ENCODE results near the gene SCAF1. TPM values are rescaled to one million over a fixed set of nuclear protein-coding genes. Genes with fewer than 3 reads are reported as not detected.

The SCAF1 gene
- total and polyA plus RNA-seq, 9 donors = 3.3 to 94.6 (median 61.3) TPM

DNA sequence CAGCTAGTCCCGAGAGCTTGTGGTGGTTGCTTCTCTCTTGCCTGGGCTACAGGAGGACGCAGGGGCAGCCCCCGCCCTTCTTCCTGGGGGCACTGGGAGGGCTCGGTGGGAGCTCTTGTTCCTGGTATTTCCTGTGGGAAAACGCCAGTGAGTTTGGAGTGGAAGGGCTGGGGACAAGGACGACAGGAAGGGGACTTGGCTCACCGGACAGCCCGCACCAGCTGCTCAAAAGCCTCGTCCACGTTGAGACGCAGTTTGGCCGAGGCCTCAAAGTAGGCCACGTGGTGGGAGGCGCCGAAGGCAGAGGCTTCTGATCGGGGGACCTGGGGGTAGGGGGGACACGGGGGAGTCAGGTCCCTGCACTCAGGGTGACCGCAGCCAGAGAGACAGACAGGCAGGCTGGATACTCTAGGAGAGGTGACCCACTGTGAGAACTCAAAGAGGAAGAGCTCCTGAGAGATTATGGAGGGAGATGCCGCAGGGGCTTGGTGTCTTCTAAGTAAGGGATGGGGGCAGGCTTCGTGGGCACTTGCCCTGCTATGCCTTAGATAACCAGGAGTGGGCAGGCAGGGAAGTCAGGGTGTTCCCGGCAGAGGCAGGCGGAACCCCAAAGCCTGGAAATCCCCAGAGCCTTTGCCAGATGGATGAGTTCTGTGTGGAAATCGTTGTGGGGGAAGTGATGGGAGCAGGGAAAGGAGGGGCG is 6.3 kb upstream of the SCAF1 start:
- WGBS, 3 donors = 27 to 44% (median 38%) methylated on average over 24 of the region's 24 CpGs
- Histone ChIP-seq H3K27me3 (no peaks in the 10 kb centered on the region), H3K4me3 (no peak overlapping the region), H3K9me3 (no peaks in the 10 kb centered on the region), H3K4me1 (ENCODE audit: insufficient read depth) (peaks cover 7% of the 10 kb centered on the region), H3K27ac (no peak overlapping the region), H3K36me3 (no peaks in the 10 kb centered on the region)
- TF ChIP-seq, protein P1, sequence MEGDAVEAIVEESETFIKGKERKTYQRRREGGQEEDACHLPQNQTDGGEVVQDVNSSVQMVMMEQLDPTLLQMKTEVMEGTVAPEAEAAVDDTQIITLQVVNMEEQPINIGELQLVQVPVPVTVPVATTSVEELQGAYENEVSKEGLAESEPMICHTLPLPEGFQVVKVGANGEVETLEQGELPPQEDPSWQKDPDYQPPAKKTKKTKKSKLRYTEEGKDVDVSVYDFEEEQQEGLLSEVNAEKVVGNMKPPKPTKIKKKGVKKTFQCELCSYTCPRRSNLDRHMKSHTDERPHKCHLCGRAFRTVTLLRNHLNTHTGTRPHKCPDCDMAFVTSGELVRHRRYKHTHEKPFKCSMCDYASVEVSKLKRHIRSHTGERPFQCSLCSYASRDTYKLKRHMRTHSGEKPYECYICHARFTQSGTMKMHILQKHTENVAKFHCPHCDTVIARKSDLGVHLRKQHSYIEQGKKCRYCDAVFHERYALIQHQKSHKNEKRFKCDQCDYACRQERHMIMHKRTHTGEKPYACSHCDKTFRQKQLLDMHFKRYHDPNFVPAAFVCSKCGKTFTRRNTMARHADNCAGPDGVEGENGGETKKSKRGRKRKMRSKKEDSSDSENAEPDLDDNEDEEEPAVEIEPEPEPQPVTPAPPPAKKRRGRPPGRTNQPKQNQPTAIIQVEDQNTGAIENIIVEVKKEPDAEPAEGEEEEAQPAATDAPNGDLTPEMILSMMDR (IDR thresholded peaks at IDR 0.05) = no peak
- TF ChIP-seq EP300 (IDR thresholded peaks at IDR 0.05) = no peak
- TF ChIP-seq POLR2A (IDR thresholded peaks at IDR 0.05) = no peak
- peak in 1 of 5 donors; percentile 31 for DNase-seq
- intact Hi-C loops (cut with DNase I) = loop anchor here in 1 of 4 donors (5.0 kb wide), 1 partner anchor 43 kb away; the partner anchor contains the start of gene PRR12

DNA sequence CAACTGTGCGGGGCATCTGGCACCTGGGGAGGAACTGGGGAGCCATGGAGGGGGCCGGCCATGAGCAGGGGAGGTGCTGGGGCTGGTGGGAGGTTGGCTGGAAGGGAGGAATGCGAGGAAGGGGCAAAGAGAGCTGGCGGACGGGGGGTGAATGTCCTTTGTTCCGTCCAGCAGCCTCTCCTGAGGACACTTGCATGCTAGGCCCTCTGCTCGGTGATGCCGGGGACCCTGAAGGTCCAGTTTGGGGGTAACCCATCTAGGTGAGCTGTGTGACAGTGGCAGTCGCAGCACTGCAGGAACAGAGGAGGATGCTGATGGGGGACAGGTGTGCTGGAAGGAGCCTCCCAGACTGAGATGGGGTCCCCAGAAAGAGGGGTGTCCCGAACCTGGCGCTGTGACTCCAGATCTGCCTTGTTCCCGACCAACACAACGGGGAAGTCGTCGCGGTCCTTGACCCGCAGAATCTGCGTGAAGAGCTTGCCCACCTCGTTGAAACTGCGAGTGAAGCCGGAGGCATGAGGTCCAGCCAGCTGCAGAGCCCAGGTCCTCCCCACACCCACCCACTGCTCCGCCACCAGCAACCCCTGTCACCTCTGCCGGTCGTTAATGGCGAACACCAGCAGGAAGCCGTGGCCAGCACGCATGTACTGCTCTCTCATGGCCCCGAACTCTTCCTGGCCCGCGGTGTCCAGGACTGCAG is 5.6 kb upstream of the SCAF1 start:
- no peaks in the 10 kb centered on the region for H3K36me3 ChIP-seq
- peak in 1 of 5 donors; percentile 48 for DNase-seq
- intact Hi-C loops (cut with DNase I) = loop anchor here in 1 of 4 donors (5.0 kb wide), 1 partner anchor 44 kb away; the partner anchor contains the start of gene PRR12

DNA sequence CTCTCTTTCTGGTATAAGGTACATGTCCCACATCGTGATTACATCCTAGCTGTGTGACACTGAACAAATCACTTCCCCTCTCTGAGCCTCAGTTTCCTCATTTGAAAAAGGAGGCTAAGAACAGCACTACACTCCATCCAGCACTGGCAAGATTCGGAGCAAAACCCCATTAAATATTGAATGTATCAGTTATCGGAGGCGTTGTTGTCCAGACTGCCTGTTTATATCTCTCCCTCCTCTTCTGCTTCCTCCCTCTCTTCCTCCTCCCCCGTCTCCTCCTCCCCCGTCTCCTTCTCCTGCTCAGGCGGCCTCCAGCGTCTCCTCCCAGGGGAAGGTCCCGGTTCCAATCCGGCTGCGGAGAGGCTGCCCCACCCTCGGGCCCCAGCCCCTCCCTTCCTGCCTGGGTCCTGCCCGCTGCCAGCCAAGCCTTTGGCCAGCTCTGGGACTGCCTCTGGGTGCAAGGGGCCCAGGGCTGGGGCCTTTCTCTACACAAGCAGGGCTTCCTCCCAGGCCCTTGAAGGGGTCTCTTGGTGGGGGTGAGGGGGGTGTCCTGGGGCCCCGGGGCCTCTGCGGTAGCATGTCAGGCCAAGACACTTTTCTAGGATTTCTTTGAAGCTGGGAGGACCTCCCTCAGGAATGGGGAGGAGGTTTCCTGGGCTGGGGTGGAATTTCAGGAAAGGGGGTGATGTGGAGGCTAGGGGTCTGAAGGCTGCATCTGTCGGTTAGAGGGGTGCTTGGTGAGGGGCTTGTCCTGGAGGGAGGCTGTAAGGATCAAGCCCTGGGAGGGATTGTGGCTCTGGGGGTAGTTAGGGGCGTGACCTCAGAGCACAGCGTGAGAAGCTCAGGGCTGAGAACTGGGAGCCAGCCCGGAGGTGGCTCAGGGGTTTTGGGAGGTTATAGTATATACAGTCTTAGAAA is 3.9 kb upstream of the SCAF1 start:
- intact Hi-C loops (cut with DNase I) = loop anchor here in 2 of 4 donors (2.0 to 5.0 kb wide), 2 partner anchors 46 to 47 kb away; partner anchors contain the start of gene PRR12 (in 2 of the 2)
- 6 to 9% (median 8%) methylated on average over 19 of the region's 19 CpGs for WGBS, 3 donors
- peak overlapping the region; percentile 80 for H3K4me3 ChIP-seq
- peaks cover 10% of the 10 kb centered on the region for H3K4me1 ChIP-seq (ENCODE audit: insufficient read depth)
- H3K9me3 ChIP-seq = no peaks in the 10 kb centered on the region
- TF ChIP-seq, protein P1 (IDR thresholded peaks at IDR 0.05) = no peak
- TF ChIP-seq EP300 (IDR thresholded peaks at IDR 0.05) = no peak
- no peak for TF ChIP-seq POLR2A (IDR thresholded peaks at IDR 0.05)
- H3K36me3 ChIP-seq = no peaks in the 10 kb centered on the region
- peak overlapping the region; percentile 42 for H3K27ac ChIP-seq
- peak; percentile 75 to 83 (median 81) for DNase-seq
- no peaks in the 10 kb centered on the region for H3K27me3 ChIP-seq

More for the DNA sequence above, 5.6 kb upstream of the SCAF1 start:
- WGBS, 3 donors = 62 to 75% (median 74%) methylated on average over 29 to 30 of the region's 30 CpGs
- no peak overlapping the region for H3K4me3 ChIP-seq
- no peaks in the 10 kb centered on the region for H3K9me3 ChIP-seq
- peaks cover 7% of the 10 kb centered on the region for H3K4me1 ChIP-seq (ENCODE audit: insufficient read depth)
- H3K27ac ChIP-seq = no peak overlapping the region
- TF ChIP-seq, protein P1 (IDR thresholded peaks at IDR 0.05) = no peak
- TF ChIP-seq POLR2A (IDR thresholded peaks at IDR 0.05) = no peak
- no peak for TF ChIP-seq EP300 (IDR thresholded peaks at IDR 0.05)
- no peaks in the 10 kb centered on the region for H3K27me3 ChIP-seq
